Activated CD4-positive, alpha-beta T cell treated with anti-CD3 and anti-CD28 coated beads, Interleukin-2, amount 50 U/mL, for 48 hours (primary cell): Measurements from ENCODE around the gene OTOF.

ENCODE experiments used
- DNase-seq, 2 experiments: peaks; one replicate each; pipeline ENCODE4 v3.0.0-alpha.2; 2020

Gene OTOF

DNA sequence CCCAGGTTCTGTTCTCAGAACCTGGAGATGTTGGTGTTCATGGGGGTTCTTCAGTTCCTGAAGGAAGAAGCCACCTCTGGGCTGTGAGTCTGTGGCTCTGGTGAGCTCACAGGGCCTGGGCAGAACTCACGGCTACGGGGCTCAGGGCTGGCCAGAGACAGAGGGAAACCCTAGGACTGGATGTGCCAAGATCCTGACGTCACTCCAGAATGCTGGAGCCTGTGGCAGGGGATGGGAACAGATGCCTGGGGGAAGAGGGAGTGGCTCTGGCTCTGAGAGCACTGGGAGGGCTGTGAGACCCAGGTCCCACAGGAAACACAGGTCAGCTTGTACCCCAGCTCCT lies at the start of gene OTOF:
Gene OTOF, minus strand, starts transcription at position 214 of the 343 bp plus-strand sequence.
- no peak for DNase-seq

GRCh38 chr2:26526589-26526988 lies 48.7 kb upstream of the OTOF start:
- no peak for DNase-seq

DNA sequence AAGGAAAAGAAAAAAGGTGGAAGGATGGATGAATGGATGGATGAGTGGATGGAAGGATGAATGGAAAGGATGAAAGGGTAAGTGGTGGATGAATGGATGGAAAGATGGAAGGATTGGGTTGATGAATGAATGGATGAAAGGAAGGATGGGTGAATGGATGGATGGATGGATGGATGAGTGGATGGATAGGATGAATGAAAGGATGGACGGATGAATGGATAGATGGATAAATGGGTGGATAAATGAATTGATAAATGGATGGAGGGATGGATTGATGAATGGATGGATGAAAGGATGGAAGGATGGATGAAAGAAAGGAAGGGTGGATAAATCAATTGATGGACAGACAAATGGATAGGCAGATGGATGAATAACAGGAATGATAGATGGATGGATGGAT lies 48.2 kb upstream of the OTOF start:
- DNase-seq, result no peak

- DNase-seq, result no peak
Measured at GRCh38 chr2:26523750-26524149, 45.8 kb upstream of the OTOF start.

DNA sequence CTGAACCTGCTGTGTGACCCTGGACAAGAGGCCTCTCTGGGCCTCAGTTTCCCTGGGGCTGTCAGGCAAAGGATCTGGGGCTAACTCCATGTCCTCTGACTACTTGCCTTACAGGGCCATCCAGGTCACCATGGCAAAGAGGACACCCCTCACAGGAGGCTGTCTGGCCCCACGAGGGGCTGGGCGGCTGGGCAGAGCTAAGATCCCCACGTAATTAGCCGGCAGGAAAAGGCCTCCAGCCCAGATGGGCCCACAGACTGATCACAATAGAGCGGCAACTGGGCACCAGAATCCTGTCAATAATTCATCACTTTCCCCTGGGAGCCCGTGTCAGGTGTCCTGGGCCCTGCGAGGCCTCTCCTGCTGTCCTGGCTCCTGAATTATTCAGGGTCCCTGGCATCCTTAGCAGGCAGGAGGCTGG lies 44.8 kb upstream of the OTOF start:
- DNase-seq, result no peak

DNA sequence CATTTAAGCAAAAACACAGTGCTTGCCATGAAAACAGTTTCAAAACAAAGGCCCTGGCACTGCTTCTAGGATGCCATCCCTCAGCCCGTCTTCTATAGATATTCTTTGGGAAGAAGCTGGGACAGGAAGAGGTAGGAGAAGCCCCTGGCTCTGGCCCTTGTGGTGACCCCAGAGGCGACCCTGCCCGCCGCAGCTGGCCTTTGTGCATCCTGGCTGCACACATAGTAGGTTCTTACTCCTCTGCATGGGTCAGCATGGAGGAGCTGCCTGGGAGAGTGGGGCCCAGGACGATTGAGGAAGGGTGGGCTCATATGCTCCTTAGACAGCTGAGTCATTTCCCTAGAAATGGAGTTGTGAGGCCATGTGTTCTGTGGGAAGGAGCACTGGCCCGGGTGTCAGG lies 44.4 kb upstream of the OTOF start:
- no peak for DNase-seq

- DNase-seq, result no peak
Measured at GRCh38 chr2:26521913-26522180, 43.9 kb upstream of the OTOF start.

DNA sequence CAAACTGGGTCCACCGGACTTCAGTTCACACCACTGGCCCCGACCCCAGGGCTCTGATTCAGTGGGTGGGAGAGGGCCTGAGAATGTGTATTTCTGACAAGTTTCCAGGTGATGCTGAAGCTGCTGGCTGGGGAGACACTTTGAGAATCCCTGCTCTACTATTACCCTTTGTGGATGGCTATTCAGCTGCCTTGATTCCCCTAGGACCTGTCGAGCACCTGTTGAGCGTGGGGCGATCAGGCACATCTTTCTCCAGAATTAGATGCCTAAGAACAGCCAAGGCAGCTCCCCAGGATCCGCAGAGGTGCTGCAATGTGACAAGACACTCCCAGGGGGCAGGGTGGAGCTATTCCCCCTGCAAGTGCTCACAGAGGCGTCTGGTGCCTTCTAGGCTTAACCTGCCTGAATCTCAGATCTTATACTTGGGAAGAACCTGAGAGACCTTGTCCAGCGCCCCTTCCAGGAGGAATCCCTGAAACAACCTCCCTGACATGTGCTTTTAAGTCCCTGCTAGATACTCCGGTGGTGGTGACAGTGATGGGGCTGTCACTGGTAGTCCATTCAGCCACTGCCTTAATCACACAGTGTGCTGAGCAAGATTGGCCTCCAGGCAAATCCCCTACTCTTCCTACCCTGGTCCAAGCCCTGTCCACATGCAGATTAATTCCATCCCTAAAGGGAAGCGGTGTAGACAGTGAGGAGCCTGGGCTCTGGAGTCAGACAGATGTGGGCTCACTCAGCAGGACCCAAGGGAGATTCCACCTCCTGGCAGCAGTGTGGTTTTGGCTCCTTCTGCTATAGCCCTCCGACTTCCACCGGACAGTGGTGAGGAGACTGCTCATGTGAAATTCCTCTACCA lies 43.4 kb upstream of the OTOF start:
- DNase-seq, result peak; percentile 10 to 16

DNA sequence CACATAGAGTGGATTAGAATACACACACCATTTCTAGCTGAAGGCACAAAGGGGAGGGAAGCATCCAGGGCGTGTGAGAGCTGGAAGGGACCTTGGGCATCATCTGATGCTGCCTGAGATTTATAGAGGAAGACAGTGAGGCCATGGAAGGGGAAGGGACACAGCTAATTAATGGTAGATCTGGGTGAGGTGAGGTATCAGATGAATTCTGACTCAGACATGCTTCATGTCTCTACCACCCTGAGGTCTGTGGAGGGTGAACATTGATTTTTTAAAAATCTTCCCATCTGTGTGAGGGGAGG lies 42.2 kb upstream of the OTOF start:
- no peak for DNase-seq

GRCh38 chr2:26519396-26520147 lies 41.6 kb upstream of the OTOF start:
- DNase-seq, result no peak

GRCh38 chr2:26516781-26517180 lies 38.9 kb upstream of the OTOF start:
- DNase-seq, result no peak

GRCh38 chr2:26516246-26516645 lies 38.3 kb upstream of the OTOF start:
- no peak for DNase-seq

DNA sequence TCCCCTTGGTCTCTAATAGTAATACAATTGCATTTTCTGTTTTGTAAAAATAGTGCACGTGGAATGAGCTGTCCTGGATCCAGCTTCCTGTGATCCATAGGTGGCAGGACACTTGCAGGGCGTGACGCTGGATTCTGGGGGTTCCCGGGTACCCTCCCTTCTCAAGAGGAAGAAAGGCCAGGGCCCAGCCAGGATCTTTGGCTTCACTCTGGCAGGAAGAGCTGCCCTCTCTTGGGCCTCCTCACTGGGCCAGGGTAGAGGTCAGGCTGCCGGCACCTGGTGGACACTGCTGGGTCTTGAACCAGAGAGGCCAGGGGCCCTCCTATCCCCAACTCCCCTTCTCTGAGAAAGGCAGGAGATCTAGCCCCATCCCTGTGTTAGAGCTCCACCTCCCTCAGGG lies 37.8 kb upstream of the OTOF start:
- DNase-seq, result no peak

DNA sequence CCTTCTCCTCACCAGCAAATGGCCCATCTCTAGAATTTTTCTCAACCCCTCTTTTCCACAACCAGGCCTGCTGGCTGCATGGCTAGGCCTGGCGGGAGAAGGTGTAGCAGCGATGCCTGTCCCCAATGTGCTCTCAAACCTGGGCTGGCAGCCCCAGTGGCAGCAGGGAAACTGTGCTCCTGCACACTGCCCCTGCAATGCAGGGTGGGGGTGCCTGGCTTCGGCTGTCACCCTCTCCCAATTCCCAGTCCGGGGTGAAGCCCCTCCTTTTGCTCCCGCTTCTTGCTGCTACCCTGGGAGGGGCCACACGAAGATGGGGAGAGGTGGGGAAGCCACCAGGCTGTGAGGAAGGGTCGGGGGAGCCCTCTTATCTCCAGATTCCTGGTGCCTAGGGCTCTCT lies 36.1 kb upstream of the OTOF start:
- no peak for DNase-seq

DNA sequence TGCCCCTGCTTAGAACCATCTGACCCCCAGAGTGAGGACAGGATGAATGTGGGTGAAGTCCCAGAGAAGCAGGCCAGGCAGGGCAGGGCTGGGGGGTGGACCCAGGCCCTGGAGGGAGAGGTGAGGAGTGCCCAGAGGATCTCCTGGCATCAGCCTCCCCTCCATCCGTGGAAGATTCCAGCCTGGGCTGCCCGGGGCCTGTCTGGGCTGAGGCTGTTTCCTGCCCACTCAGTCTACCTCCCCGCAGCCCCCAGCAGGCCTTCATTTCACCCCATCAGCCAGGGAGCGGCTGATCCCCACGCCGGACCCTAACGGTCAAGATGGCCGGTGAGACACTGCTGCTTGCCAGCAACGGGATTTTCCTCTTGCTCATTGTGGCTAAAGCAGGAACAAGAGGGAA lies 35.3 kb upstream of the OTOF start:
- no peak for DNase-seq

GRCh38 chr2:26511466-26511865 lies 33.5 kb upstream of the OTOF start:
- no peak for DNase-seq

- no peak for DNase-seq
Measured at GRCh38 chr2:26510344-26510973, 32.5 kb upstream of the OTOF start.

DNA sequence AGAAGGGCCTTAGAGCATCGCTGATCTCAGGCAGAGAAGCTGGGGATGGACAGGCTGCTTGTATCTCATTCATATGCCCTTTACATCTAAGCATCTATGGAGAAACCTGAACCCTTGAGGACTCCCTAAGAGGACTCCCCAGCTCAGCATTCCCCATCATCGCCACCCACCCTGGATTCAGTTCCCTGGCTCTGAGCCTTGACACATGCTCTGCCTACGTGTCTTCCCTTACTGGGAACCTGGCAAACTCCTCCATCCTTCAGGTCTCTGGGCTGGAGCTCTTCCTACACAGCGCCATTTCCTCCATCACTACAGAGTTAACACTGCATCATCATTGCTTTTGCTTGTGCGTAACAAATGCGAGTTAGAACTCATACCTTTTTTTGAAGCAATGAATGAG lies 31.2 kb upstream of the OTOF start:
- DNase-seq, result no peak

GRCh38 chr2:26507932-26508331 lies 30.0 kb upstream of the OTOF start:
- DNase-seq, result no peak

GRCh38 chr2:26507088-26507487 lies 29.2 kb upstream of the OTOF start:
- no peak for DNase-seq

DNA sequence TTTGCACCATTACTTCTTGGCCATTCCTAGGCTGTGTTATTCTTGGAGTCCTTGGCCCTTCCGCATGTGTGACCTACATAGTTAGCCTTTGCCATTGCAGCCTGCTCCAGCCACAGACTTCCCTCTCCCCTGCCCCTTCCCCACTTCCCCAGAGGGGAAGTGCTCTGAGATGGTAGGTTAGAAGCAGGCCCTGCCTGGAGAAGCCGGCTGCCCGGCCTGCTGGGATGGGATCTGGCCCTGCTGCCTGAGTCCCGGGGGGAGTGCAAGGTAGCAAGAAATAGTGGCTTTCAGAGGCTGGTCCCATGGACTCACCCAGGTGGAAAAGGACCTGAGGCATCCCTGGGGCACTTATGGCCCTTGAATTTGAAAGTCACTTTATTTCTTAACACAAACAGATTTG lies 28.4 kb upstream of the OTOF start:
- no peak for DNase-seq

DNA sequence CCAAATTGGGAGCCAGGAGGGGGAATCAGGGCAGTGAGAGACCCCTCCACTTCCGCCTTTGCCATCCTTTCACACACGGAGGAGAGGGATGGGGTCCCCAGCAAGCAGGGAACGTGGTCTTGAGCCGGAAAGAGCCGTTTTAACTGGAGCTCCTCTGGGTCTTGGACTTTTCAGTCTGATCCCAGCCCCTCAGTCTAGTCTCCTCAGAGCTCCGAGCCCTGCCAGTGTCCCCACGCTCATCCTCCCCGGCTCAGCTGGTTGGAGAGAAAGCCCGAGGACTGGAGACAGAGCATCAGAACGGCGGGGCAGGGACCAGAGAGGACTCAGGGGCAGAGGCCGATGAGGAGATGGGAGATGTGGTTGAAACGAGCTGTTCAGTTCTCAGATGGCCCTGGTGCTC lies 26.1 kb upstream of the OTOF start:
- DNase-seq, result no peak

DNA sequence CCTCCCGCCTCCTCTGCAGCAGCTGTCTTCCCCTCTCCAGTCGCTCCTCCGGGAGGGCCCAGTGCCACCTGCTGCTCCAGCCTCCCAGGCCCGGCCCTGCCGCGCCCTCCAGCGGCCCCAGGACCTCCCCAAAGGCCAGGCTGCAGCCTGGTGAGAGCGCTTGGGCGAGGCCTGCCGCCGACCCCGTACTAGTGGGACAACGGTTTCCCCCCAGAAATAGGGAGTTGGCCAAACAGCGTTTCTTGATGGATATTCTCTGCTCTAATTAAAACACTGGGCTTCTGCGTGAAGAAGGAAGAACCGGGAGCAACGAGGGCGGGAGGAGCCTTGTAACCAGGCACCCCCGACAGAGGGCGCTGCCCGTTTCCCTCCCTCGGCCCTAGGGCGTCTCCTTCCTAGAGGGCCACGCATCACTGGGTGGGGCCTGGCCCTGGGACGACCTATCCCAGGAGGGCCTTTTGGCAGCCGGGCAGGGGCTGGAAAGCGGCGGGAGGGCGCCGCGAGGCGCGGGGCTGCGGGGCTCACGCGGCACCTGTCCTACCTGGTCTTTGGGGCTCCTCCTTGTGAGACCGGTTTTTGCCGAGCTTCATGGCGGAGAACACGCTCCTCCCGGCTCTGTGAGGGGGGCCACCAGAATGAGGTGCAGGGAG lies 25.4 kb upstream of the OTOF start:
- DNase-seq, result peak; percentile 92 to 93

- DNase-seq, result no peak
Measured at GRCh38 chr2:26500406-26500805, 22.5 kb upstream of the OTOF start.
